HG03139 (cell line): ENCODE results near the gene ZP1.

Source experiments
- ATAC-seq: cut with Tn5 transposase; IDR thresholded peaks from one replicate; pipeline ENCODE4 v1.9.1; 2021; ENCODE audit not compliant: unreplicated experiment

ZP1 gene

GRCh38 chr11:60922906-60923305 is 55.6 kb downstream of the ZP1 start:
- ATAC-seq = no peak

- no peak for ATAC-seq
Observed at GRCh38 chr11:60923326-60923725, 56.0 kb downstream of the ZP1 start.

- no peak for ATAC-seq
Observed at GRCh38 chr11:60923800-60924109, 56.4 kb downstream of the ZP1 start.

GRCh38 chr11:60924110-60924905 is 57.0 kb downstream of the ZP1 start, which contains the start of gene TMEM132A:
Gene TMEM132A, plus strand, starts transcription at chr11:60924460. Its CDS starts 174 bp downstream, at chr11:60924634.
- no peak for ATAC-seq
